Smooth muscle cell (in vitro differentiated cells): ENCODE measurements around the gene SDHC. TPM values are rescaled to one million over a fixed set of nuclear protein-coding genes. Genes with fewer than 3 reads are reported as not detected.
"Not testable (repeated sequence)": the region's sequence is repeated elsewhere in the genome, so short reads cannot be mapped to it uniquely, and the experiment has no call there.

Experiments used
- DNase-seq: peaks from one replicate; lab custom pipeline; 2025; ENCODE audit not compliant: unreplicated experiment; lab: John Stamatoyannopoulos, UW
- H2AFZ ChIP-seq: fragments of 200-600 bp; sonication (generic); 2 replicates; pipeline ENCODE4 v1.6.0; 2016; ENCODE audit warnings: antibody characterized with exemption, low read depth, mild to moderate bottlenecking
- H3F3A ChIP-seq: fragments of 200-600 bp; sonication (generic); 2 replicates; pipeline ENCODE4 v1.6.0; 2017; ENCODE audit warnings: antibody characterized with exemption, low read depth
- H3K27ac ChIP-seq: fragments of 200-600 bp; sonication (generic); 2 replicates; pipeline ENCODE4 v1.5.1; 2016; ENCODE audit warnings: low read depth, mild to moderate bottlenecking
- H3K27me3 ChIP-seq: fragments of 200-600 bp; sonication (generic); 2 replicates; pipeline ENCODE4 v1.6.1; 2016; ENCODE audit warnings: low read depth, mild to moderate bottlenecking
- H3K36me3 ChIP-seq: fragments of 200-600 bp; sonication (generic); 2 replicates; pipeline ENCODE4 v1.5.1; 2016; ENCODE audit warnings: low read depth
- H3K4me1 ChIP-seq: fragments of 200-600 bp; sonication (generic); 2 replicates; pipeline ENCODE4 v1.5.1; 2016; ENCODE audit warnings: low read depth
- H3K4me2 ChIP-seq: fragments of 200-600 bp; sonication (generic); 2 replicates; pipeline ENCODE4 v1.6.0; 2016; ENCODE audit warnings: mild to moderate bottlenecking
- H3K4me3 ChIP-seq: fragments of 200-600 bp; sonication (generic); 2 replicates; pipeline ENCODE4 v1.5.1; 2016; ENCODE audit warnings: mild to moderate bottlenecking
- H3K79me2 ChIP-seq: fragments of 200-600 bp; sonication (generic); 2 replicates; pipeline ENCODE4 v1.6.0; 2016; ENCODE audit warnings: low read depth, mild to moderate bottlenecking
- H3K9ac ChIP-seq: fragments of 200-600 bp; sonication (generic); 2 replicates; pipeline ENCODE4 v1.6.0; 2016; ENCODE audit warnings: low read depth
- H3K9me3 ChIP-seq: fragments of 200-600 bp; sonication (generic); replicated peaks from 2 replicates; pipeline ENCODE4 v1.5.1; 2016; ENCODE audit warnings: low read depth
- H4K20me1 ChIP-seq: fragments of 200-600 bp; sonication (generic); 2 replicates; pipeline ENCODE4 v1.6.0; 2016; ENCODE audit warnings: low read depth
- WGBS: methylation state at CpG from one replicate; pipeline ENCODE4 v1.1.7; 2016; ENCODE audit warnings: low lambda C conversion rate; 5-methylcytosine and 5-hydroxymethylcytosine counted together
- polyA plus RNA-seq: library from polyadenylated mRNA; unstranded; fragments of >200 nt; fragmentation: Nextera tagmentation; extraction: Ambion mirVana; gene quantifications from 2 replicates; pipeline ENCODE4 v1.2.1, GENCODE V29; 2016
- small RNA-seq: library from RNA; depleted of rRNA; stranded (forward); fragments of <200 nt; gene quantifications from one replicate; pipeline ENCODE3, GENCODE V24; 2014
- total RNA-seq: library from RNA; depleted of rRNA; stranded (reverse); fragments of >200 nt; gene quantifications from 2 replicates; pipeline ENCODE4 v1.2.3, GENCODE V29; 2014
- TF ChIP-seq, protein P1 (sequence below): fragments of 200-600 bp; sonication (generic); IDR thresholded peaks from 2 replicates; pipeline ENCODE4 v1.5.1; 2017; ENCODE audit warnings: borderline replicate concordance, mild to moderate bottlenecking, antibody characterized with exemption; ENCODE audit not compliant: insufficient read depth, poor library complexity, severe bottlenecking

SDHC gene
- total and polyA plus RNA-seq, 2 experiments from 2014 or later = 179 to 342 TPM

DNA sequence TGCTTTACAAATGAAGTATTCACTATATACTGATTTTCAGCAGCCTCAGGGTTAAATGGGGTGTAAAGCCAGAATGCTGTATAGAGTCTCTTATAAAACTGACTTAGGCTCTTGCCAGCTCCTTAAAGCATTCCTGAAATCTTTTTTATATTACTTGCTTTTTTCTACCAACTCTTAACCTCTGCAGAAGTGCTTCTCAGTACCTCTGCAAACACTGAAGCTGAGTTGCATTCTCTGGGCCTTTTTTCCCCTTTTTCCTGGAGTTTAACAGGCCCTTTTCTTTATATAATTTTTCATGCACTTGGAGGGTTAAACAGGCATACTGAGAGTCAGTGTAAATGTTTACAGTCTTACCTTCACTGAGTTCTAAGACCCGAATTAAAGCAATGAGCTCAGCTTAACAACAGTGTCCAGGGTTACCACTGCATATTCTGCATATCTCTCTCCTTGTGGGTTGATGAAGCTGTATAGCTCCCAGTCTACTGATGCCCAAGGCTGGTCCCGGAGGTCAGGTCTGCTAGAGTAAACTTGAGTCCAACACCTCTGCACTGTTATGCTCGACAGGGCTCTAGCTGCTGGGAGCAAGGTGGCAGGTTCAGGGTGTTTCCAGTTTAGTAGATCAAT, 94.4 kb downstream of the SDHC start:
- H4K20me1 ChIP-seq = no peaks in the 10 kb centered on the region
- no peaks in the 10 kb centered on the region for H3K79me2 ChIP-seq
- WGBS = 72% methylated on average over 3 of the region's 3 CpGs
- no peak overlapping the region for H3K9ac ChIP-seq
- TF ChIP-seq, protein P1, sequence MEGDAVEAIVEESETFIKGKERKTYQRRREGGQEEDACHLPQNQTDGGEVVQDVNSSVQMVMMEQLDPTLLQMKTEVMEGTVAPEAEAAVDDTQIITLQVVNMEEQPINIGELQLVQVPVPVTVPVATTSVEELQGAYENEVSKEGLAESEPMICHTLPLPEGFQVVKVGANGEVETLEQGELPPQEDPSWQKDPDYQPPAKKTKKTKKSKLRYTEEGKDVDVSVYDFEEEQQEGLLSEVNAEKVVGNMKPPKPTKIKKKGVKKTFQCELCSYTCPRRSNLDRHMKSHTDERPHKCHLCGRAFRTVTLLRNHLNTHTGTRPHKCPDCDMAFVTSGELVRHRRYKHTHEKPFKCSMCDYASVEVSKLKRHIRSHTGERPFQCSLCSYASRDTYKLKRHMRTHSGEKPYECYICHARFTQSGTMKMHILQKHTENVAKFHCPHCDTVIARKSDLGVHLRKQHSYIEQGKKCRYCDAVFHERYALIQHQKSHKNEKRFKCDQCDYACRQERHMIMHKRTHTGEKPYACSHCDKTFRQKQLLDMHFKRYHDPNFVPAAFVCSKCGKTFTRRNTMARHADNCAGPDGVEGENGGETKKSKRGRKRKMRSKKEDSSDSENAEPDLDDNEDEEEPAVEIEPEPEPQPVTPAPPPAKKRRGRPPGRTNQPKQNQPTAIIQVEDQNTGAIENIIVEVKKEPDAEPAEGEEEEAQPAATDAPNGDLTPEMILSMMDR = no peak
- no peak overlapping the region for H3K27ac ChIP-seq
- H3K27me3 ChIP-seq = no peaks in the 10 kb centered on the region
- no peak overlapping the region for H2AFZ ChIP-seq
- no peaks in the 10 kb centered on the region for H3K36me3 ChIP-seq
- H3K4me1 ChIP-seq = no peaks in the 10 kb centered on the region
- H3F3A ChIP-seq = no peaks in the 10 kb centered on the region
- H3K4me2 ChIP-seq = no peak overlapping the region
- no peaks in the 10 kb centered on the region for H3K9me3 ChIP-seq
- no peak overlapping the region for H3K4me3 ChIP-seq
- DNase-seq = no peak

DNA sequence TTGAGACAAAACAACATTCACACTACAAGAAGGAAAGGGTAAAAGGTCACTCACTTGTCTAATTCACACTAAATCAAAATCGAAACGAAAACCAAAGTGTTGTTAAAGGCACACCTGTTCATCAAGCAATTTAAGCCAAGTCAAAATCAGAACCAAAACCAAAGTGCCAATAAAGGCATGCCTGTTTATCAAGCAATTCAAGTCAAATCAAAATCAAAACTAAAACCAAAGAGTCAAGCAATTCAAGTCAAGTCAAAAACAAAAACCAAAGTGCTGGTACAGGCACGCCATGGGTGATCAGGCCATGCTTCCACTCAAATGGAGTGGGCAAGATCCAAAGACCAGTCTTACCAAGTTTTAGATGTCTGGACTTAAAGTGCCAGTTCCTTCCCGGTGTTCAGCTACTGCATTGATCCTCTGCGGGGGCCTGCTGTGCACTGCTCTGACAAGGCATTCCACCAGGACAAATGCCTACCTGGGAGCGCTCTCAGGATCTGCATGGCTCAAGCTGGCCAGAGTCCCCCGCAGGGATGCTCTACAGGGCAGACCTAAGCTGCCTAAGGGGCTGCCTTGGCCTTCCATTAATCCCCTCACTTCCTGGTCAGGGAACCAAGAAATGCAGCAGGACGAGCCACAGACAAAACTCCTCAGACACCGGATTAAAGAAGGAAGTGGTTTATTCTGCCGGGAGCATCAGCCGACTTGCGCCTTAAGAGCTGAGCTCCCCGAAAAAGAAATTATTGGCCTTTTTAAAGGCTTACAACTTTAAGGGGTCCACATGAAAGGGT, 95.9 kb downstream of the SDHC start:
- not testable (repeated sequence) for DNase-seq, H3K9me3 ChIP-seq, H3F3A ChIP-seq, H3K4me1 ChIP-seq, H3K79me2 ChIP-seq, H3K36me3 ChIP-seq, H3K27me3 ChIP-seq, H3K27ac ChIP-seq, H3K4me3 ChIP-seq, H4K20me1 ChIP-seq, H3K9ac ChIP-seq, H3K4me2 ChIP-seq, H2AFZ ChIP-seq
- WGBS = 90% methylated on average over 13 of the region's 13 CpGs

DNA sequence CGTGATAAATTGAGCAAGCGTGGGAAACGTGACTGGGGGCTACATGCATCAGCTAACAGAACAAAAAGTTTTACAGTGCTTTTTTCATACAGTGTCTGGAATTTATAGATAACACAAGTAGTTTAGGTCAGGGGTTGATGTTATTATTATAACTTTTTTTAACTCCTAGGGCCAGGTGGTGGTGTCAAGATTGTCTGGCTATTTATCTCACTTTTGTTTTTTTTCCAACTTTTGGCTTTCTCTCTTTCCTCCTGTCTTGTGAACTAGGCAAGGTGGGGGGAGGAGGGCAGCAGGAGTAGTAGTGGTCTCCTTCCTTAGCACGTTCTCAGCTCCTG, 96.4 kb downstream of the SDHC start:
- H3K9me3 ChIP-seq, H2AFZ ChIP-seq, DNase-seq: not testable (repeated sequence)

More for the DNA sequence above, 96.4 kb downstream of the SDHC start:
- not testable (repeated sequence) for H3K27ac ChIP-seq, H3K27me3 ChIP-seq, H4K20me1 ChIP-seq, H3F3A ChIP-seq, H3K4me1 ChIP-seq, H3K4me3 ChIP-seq, H3K79me2 ChIP-seq, H3K9ac ChIP-seq, H3K4me2 ChIP-seq, H3K36me3 ChIP-seq
- WGBS = 93% methylated on average over 4 of the region's 4 CpGs

Small RNAs within 50 kb of the gene (small RNA-seq; reads per million reads assigned to genes)
- gene AL592295.2 (not detected), gene RNU6-481P (not detected)

Other genes with a start within 250 kb of the SDHC start
- 0.90 and 1.2 TPM in 2 replicates for gene ARHGAP30, start 244.5 kb upstream of the SDHC start, total RNA-seq
- gene ARHGAP30, start 244.5 kb upstream of the SDHC start, polyA plus RNA-seq = 0.13 and 1.1 TPM in 2 replicates
- gene NECTIN4, start 224.8 kb upstream of the SDHC start, total RNA-seq = 18.2 and 27.6 TPM in 2 replicates
- 12.7 and 32.8 TPM in 2 replicates for gene NECTIN4, start 224.8 kb upstream of the SDHC start, polyA plus RNA-seq
- 2.2 and 10.0 TPM in 2 replicates for gene KLHDC9, start 216.0 kb upstream of the SDHC start, total RNA-seq
- 3.3 and 4.6 TPM in 2 replicates for gene KLHDC9, start 216.0 kb upstream of the SDHC start, polyA plus RNA-seq
- gene PFDN2, start 196.3 kb upstream of the SDHC start, total RNA-seq = 49.0 and 82.0 TPM in 2 replicates
- 139 and 150 TPM in 2 replicates for gene PFDN2, start 196.3 kb upstream of the SDHC start, polyA plus RNA-seq
- gene NIT1, start 196.3 kb upstream of the SDHC start, total RNA-seq = 33.6 and 37.2 TPM in 2 replicates
- 37.6 and 53.0 TPM in 2 replicates for gene NIT1, start 196.3 kb upstream of the SDHC start, polyA plus RNA-seq
- gene DEDD, start 181.7 kb upstream of the SDHC start, total RNA-seq = 36.3 and 36.9 TPM in 2 replicates
- gene DEDD, start 181.7 kb upstream of the SDHC start, polyA plus RNA-seq = 33.7 and 38.6 TPM in 2 replicates
- gene UFC1, start 160.4 kb upstream of the SDHC start, total RNA-seq = 57.1 and 58.2 TPM in 2 replicates
- gene UFC1, start 160.4 kb upstream of the SDHC start, polyA plus RNA-seq = 81.5 and 94.5 TPM in 2 replicates
- 6.9 and 10.7 TPM in 2 replicates for gene USP21, start 154.9 kb upstream of the SDHC start, total RNA-seq
- 25.4 and 30.8 TPM in 2 replicates for gene USP21, start 154.9 kb upstream of the SDHC start, polyA plus RNA-seq
- gene PPOX, start 148.0 kb upstream of the SDHC start, total RNA-seq = 14.2 and 16.5 TPM in 2 replicates
- gene PPOX, start 148.0 kb upstream of the SDHC start, polyA plus RNA-seq = 23.8 and 31.6 TPM in 2 replicates
- gene B4GALT3, start 136.9 kb upstream of the SDHC start, total RNA-seq = 21.4 and 21.9 TPM in 2 replicates
- 44.9 and 47.0 TPM in 2 replicates for gene B4GALT3, start 136.9 kb upstream of the SDHC start, polyA plus RNA-seq
- gene ADAMTS4, start 115.3 kb upstream of the SDHC start, total RNA-seq = 11.5 and 17.1 TPM in 2 replicates
- 17.7 and 28.3 TPM in 2 replicates for gene ADAMTS4, start 115.3 kb upstream of the SDHC start, polyA plus RNA-seq
- 54.3 and 58.1 TPM in 2 replicates for gene NDUFS2, start 112.0 kb upstream of the SDHC start, total RNA-seq
- 136 and 139 TPM in 2 replicates for gene NDUFS2, start 112.0 kb upstream of the SDHC start, polyA plus RNA-seq
- not detected in 2 replicates for gene FCER1G, start 99.1 kb upstream of the SDHC start, total RNA-seq
- gene FCER1G, start 99.1 kb upstream of the SDHC start, polyA plus RNA-seq = 0.78 and 0.98 TPM in 2 replicates
- gene APOA2, start 90.8 kb upstream of the SDHC start, total RNA-seq = not detected in 2 replicates
- gene APOA2, start 90.8 kb upstream of the SDHC start, polyA plus RNA-seq = 1.6 and 3.6 TPM in 2 replicates
- 3.3 and 8.6 TPM in 2 replicates for gene TOMM40L, start 88.3 kb upstream of the SDHC start, total RNA-seq
- gene TOMM40L, start 88.3 kb upstream of the SDHC start, polyA plus RNA-seq = 8.3 and 9.0 TPM in 2 replicates
- gene NR1I3, start 76.2 kb upstream of the SDHC start, total RNA-seq = not detected in 2 replicates
- 0.46 and 0.90 TPM in 2 replicates for gene NR1I3, start 76.2 kb upstream of the SDHC start, polyA plus RNA-seq
- 0.09 and 0.13 TPM in 2 replicates for gene PCP4L1, start 55.6 kb upstream of the SDHC start, total RNA-seq
- gene PCP4L1, start 55.6 kb upstream of the SDHC start, polyA plus RNA-seq = 0.28 TPM in 1 of 2 replicates, not detected in the other
- not detected in 2 replicates for gene MPZ, start 4.4 kb upstream of the SDHC start, total RNA-seq
- 0.22 TPM in 1 of 2 replicates, not detected in the other for gene MPZ, start 4.4 kb upstream of the SDHC start, polyA plus RNA-seq
- not detected in 2 replicates for gene CFAP126, start 53.5 kb downstream of the SDHC start, total RNA-seq
- gene CFAP126, start 53.5 kb downstream of the SDHC start, polyA plus RNA-seq = not detected in 2 replicates
- 0.36 TPM in 1 of 2 replicates, not detected in the other for gene FCGR2A, start 191.1 kb downstream of the SDHC start, total RNA-seq
- 0.15 and 0.46 TPM in 2 replicates for gene FCGR2A, start 191.1 kb downstream of the SDHC start, polyA plus RNA-seq
- gene HSPA6, start 210.2 kb downstream of the SDHC start, total RNA-seq = 0.18 and 0.81 TPM in 2 replicates
- gene HSPA6, start 210.2 kb downstream of the SDHC start, polyA plus RNA-seq = 0.14 and 0.45 TPM in 2 replicates
- gene FCGR3A, start 235.4 kb downstream of the SDHC start, total RNA-seq = not detected in 2 replicates
- gene FCGR3A, start 235.4 kb downstream of the SDHC start, polyA plus RNA-seq = 0.09 TPM in 1 of 2 replicates, not detected in the other